SJSA1 (cell line): ENCODE measurements around the gene OSBPL10. TPM values are rescaled to one million over a fixed set of nuclear protein-coding genes. Genes with fewer than 3 reads are reported as not detected.

Experiments
- DNase-seq, 2 experiments: peaks; one replicate each; pipeline ENCODE4 v3.0.0-alpha.2; 2015 to 2020; ENCODE audit warnings: low spot score in 2 of 2, low read depth in 1 of 2
- H3K27ac ChIP-seq: fragments of 250-450 bp; sonication (Bioruptor Pico); 2 replicates; pipeline ENCODE4 v1.5.1; 2020; ENCODE audit warnings: mild to moderate bottlenecking, moderate library complexity
- H3K27me3 ChIP-seq: fragments of 250-450 bp; sonication (Bioruptor Pico); replicated peaks from 2 replicates; pipeline ENCODE4 v1.5.1; 2020; ENCODE audit warnings: mild to moderate bottlenecking, moderate library complexity
- H3K36me3 ChIP-seq: fragments of 250-450 bp; sonication (Bioruptor Pico); 2 replicates; pipeline ENCODE4 v1.5.1; 2020; ENCODE audit warnings: mild to moderate bottlenecking
- H3K4me1 ChIP-seq: fragments of 250-450 bp; sonication (Bioruptor Pico); replicated peaks from 2 replicates; pipeline ENCODE4 v1.6.1; 2021; ENCODE audit warnings: mild to moderate bottlenecking
- H3K4me3 ChIP-seq: fragments of 250-450 bp; sonication (Bioruptor Pico); 2 replicates; pipeline ENCODE4 v1.5.1; 2020; ENCODE audit warnings: mild to moderate bottlenecking
- H3K9me3 ChIP-seq: fragments of 250-450 bp; sonication (Bioruptor Pico); replicated peaks from 2 replicates; pipeline ENCODE4 v1.5.1; 2020; ENCODE audit warnings: mild to moderate bottlenecking
- total RNA-seq: library from RNA; depleted of rRNA; stranded (reverse); fragments of >200 nt; shearing (Covaris generic); gene quantifications from 2 replicates; pipeline ENCODE4 v1.2.3, GENCODE V29; 2014

The OSBPL10 gene
- total RNA-seq, 1 experiment from 2014 or later, result 6.9 TPM

GRCh38 chr3:31919528-31919927 is 61.5 kb downstream of the OSBPL10 start:
- peaks cover 7% of the 10 kb centered on the region for H3K4me1 ChIP-seq
- H3K27me3 ChIP-seq, result no peaks in the 10 kb centered on the region
- H3K36me3 ChIP-seq, result no peaks in the 10 kb centered on the region
- no peak overlapping the region for H3K4me3 ChIP-seq
- H3K9me3 ChIP-seq, result no peaks in the 10 kb centered on the region; the same call in 1 of the 2 replicates
- H3K27ac ChIP-seq, result no peak overlapping the region
- DNase-seq, result no peak

DNA sequence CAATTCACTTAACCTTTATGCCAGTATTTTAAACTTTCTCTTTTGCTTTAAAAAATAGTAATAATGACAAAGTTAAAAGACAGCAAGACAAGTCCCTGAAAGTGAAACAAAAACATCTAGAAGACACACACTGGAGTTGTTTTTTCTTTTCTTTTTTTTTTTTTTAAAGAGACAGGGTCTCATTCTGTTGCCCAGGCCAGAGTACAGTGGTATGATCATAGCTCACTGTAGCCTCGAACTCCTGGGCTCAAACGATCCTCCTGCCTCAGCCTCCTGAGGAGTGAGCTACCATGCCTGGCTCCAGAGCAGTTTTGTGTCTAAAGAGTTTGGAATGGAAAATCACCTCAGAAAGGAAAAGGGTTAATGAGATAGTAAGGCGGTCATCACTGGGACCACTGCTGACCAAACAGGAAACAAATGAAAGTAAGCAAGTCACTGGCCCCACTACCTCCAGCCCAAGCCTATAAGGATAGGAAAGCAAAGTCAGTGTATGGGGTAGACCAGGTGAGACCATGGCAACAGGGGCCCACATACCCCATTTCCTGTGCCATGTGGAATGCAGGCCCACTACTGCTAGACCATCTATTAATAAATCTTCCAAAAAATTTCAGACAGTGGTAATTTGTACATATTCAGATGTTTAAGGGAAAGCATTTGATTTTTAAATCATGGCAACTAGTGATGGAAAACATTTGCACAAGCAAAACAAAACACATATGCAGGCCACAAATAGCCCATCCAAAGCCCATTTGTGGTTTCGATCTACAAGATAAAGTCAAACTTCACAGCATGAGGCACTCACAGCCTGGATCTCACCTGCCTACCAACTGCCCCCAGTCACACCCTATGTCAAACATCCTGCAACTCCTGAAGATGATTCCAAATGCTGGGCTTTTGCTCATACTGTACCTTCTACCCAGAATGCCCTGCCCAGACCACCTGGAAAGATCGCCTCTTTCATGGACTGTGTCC is 62.6 kb downstream of the OSBPL10 start:
- H3K4me1 ChIP-seq, result peaks cover 7% of the 10 kb centered on the region
- H3K36me3 ChIP-seq, result no peaks in the 10 kb centered on the region
- H3K4me3 ChIP-seq, result no peak overlapping the region
- H3K27ac ChIP-seq, result no peak overlapping the region
- no peak for DNase-seq
- H3K9me3 ChIP-seq, result no peaks in the 10 kb centered on the region; the same call in 1 of the 2 replicates
- H3K27me3 ChIP-seq, result no peaks in the 10 kb centered on the region

DNA sequence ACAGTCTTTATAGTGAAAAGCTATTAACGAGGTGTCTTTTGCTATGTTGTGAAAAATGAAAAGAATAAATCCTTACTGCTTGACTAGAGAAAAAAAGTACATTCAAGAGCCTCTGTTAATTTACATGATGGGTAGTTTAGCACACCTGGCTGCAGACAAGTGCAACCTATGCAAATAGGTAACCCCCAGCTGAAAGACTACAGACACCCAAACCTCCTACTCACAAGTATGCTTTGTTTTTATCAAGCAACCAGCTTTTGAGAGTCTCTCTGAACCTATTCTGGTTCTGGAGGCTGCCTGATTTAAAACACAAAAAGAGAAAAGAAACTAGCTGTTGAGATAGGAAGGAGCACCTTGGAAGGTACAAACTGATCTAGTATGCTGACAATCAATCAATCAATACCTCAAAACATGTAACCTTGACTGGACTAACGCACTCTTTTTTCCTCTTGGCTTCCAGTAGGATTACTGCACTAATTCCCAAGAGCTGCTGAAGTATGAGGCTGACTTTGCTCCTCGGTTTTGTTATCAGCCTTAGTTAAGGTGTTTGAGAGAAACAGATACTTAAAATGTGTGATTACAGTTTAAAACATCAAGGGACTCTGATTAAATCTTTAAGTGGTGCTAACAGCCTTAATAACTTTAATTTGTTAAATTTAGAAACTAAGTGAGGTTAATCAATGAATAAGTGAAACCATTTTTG is 63.6 kb downstream of the OSBPL10 start:
- Histone ChIP-seq H3K27me3 (no peaks in the 10 kb centered on the region), H3K36me3 (no peaks in the 10 kb centered on the region), H3K4me1 (peaks cover 7% of the 10 kb centered on the region; the same call in 1 of the 2 replicates), H3K4me3 (no peak overlapping the region), H3K9me3 (no peaks in the 10 kb centered on the region; the same call in 1 of the 2 replicates), H3K27ac (no peak overlapping the region)
- no peak for DNase-seq

DNA sequence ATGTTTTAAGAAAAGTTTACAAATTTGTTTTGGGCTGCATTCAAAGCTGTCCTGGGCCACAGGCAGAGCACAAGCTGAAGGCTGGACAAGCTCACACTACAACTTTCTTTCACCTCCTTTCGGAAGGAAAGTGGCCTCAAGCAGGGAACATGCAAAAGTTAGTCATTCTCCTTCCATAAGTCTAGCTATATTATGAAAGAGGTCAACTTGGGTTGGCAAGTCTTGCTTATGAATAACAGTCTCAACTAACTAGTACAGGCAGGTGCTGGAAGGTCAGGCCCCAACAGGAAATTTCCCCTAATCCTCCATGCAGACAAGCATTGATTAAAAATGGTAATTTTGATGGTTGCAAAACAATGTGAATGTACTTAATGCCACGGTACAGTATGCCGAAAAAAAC is 69.4 kb downstream of the OSBPL10 start:
- Histone ChIP-seq H3K4me3 (no peak overlapping the region), H3K36me3 (no peaks in the 10 kb centered on the region), H3K27me3 (no peaks in the 10 kb centered on the region), H3K27ac (no peak overlapping the region), H3K9me3 (no peaks in the 10 kb centered on the region), H3K4me1 (0 out of 2 replicates have a peak, but pooled peaks cover 3% of the 10 kb centered on the region)
- no peak for DNase-seq

DNA sequence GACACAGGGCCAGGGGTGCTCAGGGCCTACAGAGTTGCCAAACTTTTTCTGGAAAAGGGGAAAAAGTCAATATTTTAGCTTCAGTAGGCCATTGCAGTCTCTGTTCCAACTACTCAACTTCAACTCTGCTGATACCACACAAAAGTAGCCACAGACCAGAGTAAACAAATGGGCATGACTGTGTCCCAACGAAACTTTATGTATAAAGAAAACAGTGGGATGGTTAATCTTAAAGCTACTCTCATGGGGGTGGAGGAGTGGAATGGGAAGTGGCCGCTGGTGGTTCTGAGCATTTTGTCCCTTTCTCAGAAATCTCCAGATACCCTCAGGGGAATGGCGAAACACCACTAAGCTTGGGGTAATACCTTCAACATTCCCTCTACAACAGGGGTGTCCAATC is 69.9 kb downstream of the OSBPL10 start:
- no peak overlapping the region for H3K4me3 ChIP-seq
- no peak overlapping the region for H3K27ac ChIP-seq
- no peaks in the 10 kb centered on the region for H3K36me3 ChIP-seq
- no peaks in the 10 kb centered on the region for H3K9me3 ChIP-seq
- no peak for DNase-seq
- H3K27me3 ChIP-seq, result no peaks in the 10 kb centered on the region
- 0 out of 2 replicates have a peak, but pooled peaks cover 3% of the 10 kb centered on the region for H3K4me1 ChIP-seq

- Histone ChIP-seq H3K27me3 (no peaks in the 10 kb centered on the region), H3K36me3 (no peaks in the 10 kb centered on the region), H3K4me1 (0 out of 2 replicates have a peak, but pooled peaks cover 3% of the 10 kb centered on the region), H3K4me3 (no peak overlapping the region), H3K27ac (no peak overlapping the region), H3K9me3 (no peaks in the 10 kb centered on the region)
- no peak for DNase-seq
These were observed 71.6 kb downstream of the OSBPL10 start for GRCh38 chr3:31909455-31909854.

DNA sequence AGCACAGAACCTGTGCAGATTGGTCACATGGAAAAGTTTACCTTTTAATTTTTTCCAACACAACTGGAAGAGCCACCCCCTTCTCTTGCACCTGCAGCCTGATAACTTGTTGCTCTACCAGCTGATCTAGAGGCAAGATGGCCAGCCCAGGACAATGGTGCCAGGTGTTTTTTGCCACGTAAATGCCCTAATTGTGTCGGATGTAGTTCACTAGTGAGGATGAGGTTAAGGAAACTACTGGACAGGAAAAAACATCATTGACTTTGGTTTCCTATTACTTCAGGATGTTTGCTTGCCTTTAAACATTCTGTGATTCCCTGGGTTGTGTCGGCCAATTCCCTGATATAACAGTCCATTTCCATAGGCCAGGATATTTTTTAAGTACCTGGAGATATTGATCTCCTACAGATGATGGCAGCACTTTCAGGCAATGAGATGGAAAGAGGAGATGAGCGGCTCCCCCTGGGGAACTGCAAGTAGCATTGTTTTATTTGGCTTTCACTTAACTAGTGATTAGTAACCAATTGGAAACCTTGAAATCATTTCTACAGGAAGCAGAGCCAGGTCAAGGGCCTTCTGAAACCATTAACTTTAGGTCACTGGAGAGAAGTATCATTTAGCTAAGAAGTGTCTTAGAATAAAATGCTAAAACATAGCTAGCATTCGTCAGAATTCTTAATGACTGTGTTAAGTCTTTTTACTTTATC is 72.5 kb downstream of the OSBPL10 start:
- H3K27ac ChIP-seq, result no peak overlapping the region
- H3K36me3 ChIP-seq, result no peaks in the 10 kb centered on the region
- DNase-seq, result no peak
- H3K27me3 ChIP-seq, result no peaks in the 10 kb centered on the region
- H3K4me1 ChIP-seq, result 0 out of 2 replicates have a peak, but pooled peaks cover 3% of the 10 kb centered on the region
- H3K9me3 ChIP-seq, result no peaks in the 10 kb centered on the region
- no peak overlapping the region for H3K4me3 ChIP-seq

- no peaks in the 10 kb centered on the region for H3K9me3 ChIP-seq
- H3K27me3 ChIP-seq, result no peaks in the 10 kb centered on the region
- H3K36me3 ChIP-seq, result no peaks in the 10 kb centered on the region
- no peak overlapping the region for H3K4me3 ChIP-seq
- H3K27ac ChIP-seq, result no peak overlapping the region
- H3K4me1 ChIP-seq, result 0 out of 2 replicates have a peak, but pooled peaks cover 2% of the 10 kb centered on the region
- DNase-seq, result no peak
These were observed 74.9 kb downstream of the OSBPL10 start for GRCh38 chr3:31906182-31906581.

- Histone ChIP-seq H3K36me3 (no peaks in the 10 kb centered on the region), H3K4me1 (no peaks in the 10 kb centered on the region), H3K4me3 (no peak overlapping the region), H3K9me3 (no peaks in the 10 kb centered on the region), H3K27ac (no peak overlapping the region), H3K27me3 (no peaks in the 10 kb centered on the region)
- no peak for DNase-seq
These were observed 77.2 kb downstream of the OSBPL10 start for GRCh38 chr3:31903686-31904431.

DNA sequence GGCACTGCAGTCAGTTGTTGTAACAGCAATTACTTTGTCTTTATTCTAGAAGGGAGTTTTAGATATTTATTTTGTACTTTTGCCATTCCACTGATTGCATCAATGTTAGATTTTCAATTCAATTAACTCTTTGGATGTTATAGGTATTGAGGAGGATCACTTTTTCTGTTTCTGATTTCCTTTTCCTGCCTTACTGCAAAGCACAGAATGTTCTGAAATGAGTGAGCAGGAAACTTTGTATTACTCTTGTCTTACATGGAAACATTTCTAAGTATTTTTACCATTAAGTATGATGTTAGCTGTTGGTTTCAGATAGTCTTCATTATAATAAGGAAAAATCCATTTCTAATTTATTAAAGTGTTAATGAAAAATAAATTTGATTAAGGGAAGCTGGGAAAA is 80.5 kb downstream of the OSBPL10 start:
- H3K36me3 ChIP-seq, result no peaks in the 10 kb centered on the region

DNA sequence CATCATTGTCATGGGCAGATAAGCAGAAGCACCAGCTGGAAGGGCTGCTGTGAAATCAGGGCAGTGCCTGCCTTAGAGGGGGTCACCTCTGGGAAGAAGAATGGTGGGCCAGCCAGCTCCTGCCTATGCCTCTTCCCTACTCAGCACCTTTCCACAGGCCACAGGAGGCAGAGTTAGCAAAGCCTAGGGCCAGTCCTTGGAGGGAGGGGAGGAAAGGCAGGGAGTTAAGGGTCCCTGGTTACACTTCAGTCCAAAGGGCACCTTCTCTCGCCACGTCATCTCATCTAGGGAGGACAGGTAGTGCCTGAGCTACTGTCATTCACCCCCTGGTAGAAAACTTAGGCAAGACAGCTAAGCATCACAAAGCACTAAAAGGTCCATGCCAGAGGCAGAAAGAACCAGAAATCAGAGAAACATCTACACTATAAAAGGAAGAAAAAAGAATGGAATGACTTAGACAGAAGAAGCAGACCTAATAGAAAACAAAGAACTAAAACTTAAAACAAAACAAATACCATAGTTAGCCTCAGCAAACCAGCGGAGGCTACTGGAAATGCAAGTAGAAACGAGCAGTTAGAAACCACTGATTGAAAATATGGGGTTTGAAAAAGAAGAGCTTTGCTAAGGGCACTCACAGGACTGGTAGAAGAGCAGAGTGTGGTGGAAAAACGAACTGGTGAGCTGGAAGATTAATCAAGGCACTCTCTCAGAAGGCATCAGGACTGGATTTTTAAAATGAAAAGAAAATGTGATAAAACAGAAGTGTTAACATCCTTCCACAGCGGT is 84.2 kb downstream of the OSBPL10 start:
- H3K4me1 ChIP-seq, result no peaks in the 10 kb centered on the region; the same call in 1 of the 2 replicates
- no peak for DNase-seq
- no peaks in the 10 kb centered on the region for H3K36me3 ChIP-seq
- H3K27me3 ChIP-seq, result no peaks in the 10 kb centered on the region
- H3K4me3 ChIP-seq, result no peak overlapping the region
- H3K27ac ChIP-seq, result no peak overlapping the region
- H3K9me3 ChIP-seq, result no peaks in the 10 kb centered on the region

More for the DNA sequence above, 80.5 kb downstream of the OSBPL10 start:
- no peak overlapping the region for H3K27ac ChIP-seq
- H3K27me3 ChIP-seq, result no peaks in the 10 kb centered on the region
- no peaks in the 10 kb centered on the region for H3K4me1 ChIP-seq
- DNase-seq, result no peak
- no peak overlapping the region for H3K4me3 ChIP-seq
- no peaks in the 10 kb centered on the region for H3K9me3 ChIP-seq

- DNase-seq, result no peak
- no peaks in the 10 kb centered on the region for H3K27me3 ChIP-seq
- H3K9me3 ChIP-seq, result no peaks in the 10 kb centered on the region
- H3K4me3 ChIP-seq, result no peak overlapping the region
- no peak overlapping the region for H3K27ac ChIP-seq
- no peaks in the 10 kb centered on the region; the same call in 1 of the 2 replicates for H3K4me1 ChIP-seq
- no peaks in the 10 kb centered on the region for H3K36me3 ChIP-seq
These were observed 85.0 kb downstream of the OSBPL10 start for GRCh38 chr3:31896026-31896425.
